ENCODE results near the gene PEDS1.
"Not testable (repeated sequence)": the region's sequence is repeated elsewhere in the genome, so short reads cannot be mapped to it uniquely, and the experiment has no call there.

PEDS1 gene

GRCh38 chr20:50135157-50135556 is 18.4 kb downstream of the PEDS1 start:
- DNase-seq (ENCODE audit: low read depth in 3 of 3): not testable (repeated sequence)

GRCh38 chr20:50133474-50134217 is 19.9 kb downstream of the PEDS1 start:
- no peak for DNase-seq (ENCODE audit: low read depth in 3 of 3)

- no peak for DNase-seq (ENCODE audit: low read depth in 3 of 3)
Measured at GRCh38 chr20:50133041-50133440, 20.5 kb downstream of the PEDS1 start.

GRCh38 chr20:50130995-50131394 is 22.5 kb downstream of the PEDS1 start:
- DNase-seq (ENCODE audit: low read depth in 3 of 3): no peak

DNA sequence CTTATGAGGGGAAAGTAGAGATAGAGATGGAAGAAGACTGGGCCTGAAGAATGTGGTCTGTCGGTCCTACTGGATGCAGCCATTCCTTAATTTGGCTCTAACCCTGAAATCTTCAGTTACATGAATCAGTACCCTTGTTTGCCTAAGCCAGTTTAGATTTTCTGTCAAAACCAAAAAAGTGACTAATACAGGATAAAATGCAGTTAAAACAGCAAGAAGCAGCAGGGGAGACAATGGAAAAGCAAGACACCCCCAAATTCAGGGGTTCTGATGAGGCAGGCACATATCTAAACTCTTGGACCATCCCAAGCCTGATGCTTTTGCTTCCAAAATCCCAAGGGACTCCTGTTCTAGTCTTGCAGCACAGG is 23.2 kb downstream of the PEDS1 start:
- DNase-seq (ENCODE audit: low read depth in 3 of 3): no peak

- no peak for DNase-seq (ENCODE audit: low read depth in 3 of 3)
Measured at GRCh38 chr20:50129662-50130355, 23.7 kb downstream of the PEDS1 start.

DNA sequence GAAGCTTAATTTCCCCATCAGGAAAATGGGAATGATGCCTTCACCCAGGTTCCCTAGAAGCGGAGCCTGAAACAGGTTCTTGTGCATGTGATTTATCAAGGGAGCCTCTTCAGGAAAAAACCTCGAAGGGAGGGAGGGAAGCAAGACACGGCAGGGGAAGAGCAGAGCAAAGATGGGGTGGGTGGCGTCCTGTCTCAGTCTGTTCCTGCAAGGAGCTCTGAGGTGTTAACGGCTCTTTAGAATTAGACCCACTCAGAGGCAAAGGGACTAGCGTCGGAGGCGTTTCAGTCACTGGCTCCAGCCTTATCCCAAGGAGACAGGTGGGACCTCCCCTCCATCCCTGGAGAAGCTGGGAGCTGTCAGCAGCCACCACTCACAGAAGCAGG is 25.0 kb downstream of the PEDS1 start:
- no peak for DNase-seq (ENCODE audit: low read depth in 3 of 3)

- no peak for DNase-seq (ENCODE audit: low read depth in 3 of 3)
Measured at GRCh38 chr20:50127587-50128519, 25.7 kb downstream of the PEDS1 start.

- DNase-seq (ENCODE audit: low read depth in 3 of 3): no peak
Measured at GRCh38 chr20:50126662-50127061, 26.9 kb downstream of the PEDS1 start.

DNA sequence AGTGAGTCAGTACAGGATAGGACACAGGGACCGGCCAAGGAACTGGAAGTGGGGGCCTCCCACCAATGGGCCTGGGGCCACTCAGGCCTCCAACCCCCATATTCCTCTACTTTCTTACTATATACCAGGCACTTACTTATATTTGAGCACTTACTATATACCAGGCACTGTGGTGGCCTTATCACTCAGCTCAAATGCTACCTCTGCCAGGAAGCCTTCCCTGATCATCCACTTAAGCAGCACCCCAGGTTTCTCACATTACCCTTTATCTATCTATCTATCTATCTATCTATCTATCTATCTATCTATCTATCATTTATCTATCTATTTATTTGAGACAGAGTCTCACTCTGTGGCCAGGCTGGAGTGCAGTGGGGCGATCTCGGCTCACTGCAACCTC is 28.2 kb downstream of the PEDS1 start:
- no peak for DNase-seq (ENCODE audit: low read depth in 3 of 3)

- DNase-seq (ENCODE audit: low read depth in 3 of 3): no peak
Measured at GRCh38 chr20:50124496-50124895, 29.0 kb downstream of the PEDS1 start.

GRCh38 chr20:50123418-50123817 is 30.1 kb downstream of the PEDS1 start:
- DNase-seq (ENCODE audit: low read depth in 3 of 3): no peak

DNA sequence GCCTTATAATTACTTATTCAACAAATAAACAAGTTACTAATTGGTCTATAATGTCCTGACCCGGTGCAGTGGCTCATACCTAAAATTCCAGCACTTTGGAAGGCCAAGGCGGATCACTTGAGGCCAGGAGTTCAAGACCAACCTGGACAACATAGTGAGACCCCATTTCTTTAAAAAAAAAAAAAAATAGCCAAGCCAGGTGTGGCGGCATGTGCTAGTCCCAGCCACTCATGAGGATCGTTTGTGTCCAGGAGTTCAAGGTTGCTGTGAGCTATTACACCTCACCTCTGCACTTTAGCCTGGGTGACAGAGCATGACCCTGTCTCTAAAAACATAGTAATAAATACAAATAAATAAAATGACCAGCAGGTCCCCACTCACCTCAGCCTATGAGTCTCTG is 30.8 kb downstream of the PEDS1 start:
- DNase-seq (ENCODE audit: low read depth in 3 of 3): no peak

- no peak for DNase-seq (ENCODE audit: low read depth in 3 of 3)
Measured at GRCh38 chr20:50121858-50122271, 31.7 kb downstream of the PEDS1 start.

DNA sequence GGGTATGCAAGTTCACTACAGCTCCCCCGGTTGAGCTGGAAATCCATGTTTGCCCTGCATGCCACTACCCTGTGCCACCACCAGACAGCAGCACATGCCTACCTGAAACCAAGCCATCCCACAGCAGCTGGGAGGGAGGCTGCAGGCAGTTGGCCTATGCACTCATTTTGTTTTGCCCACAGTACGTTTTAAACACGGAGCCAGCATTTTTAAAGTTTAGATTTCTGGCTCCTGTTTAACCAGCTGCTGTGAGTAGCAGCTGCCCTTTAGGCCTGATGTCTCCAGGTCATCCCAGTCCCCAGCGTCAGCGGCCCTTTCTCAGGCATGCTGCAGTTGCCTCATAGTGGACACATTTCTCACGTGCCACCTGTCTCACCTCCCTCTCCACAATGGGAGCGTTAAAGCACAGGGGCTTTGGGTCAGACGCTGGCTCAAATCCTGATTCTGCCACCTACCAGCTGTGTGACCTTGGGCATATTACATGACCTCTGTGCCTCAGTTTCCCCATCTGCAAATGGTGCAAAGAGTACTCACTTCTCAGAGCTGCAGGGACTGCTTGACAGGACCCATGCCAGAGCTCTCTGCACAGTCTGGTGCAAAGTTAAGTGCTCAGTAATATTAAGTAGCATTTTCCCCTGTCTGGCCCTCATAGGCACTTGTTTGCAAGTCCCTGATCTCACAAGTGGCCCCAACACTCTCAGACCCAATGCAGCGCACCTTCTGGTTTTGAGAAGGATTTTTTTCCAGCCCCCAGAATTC is 32.4 kb downstream of the PEDS1 start:
- DNase-seq (ENCODE audit: low read depth in 3 of 3): peak in 1 of 3 donors; percentile 42

DNA sequence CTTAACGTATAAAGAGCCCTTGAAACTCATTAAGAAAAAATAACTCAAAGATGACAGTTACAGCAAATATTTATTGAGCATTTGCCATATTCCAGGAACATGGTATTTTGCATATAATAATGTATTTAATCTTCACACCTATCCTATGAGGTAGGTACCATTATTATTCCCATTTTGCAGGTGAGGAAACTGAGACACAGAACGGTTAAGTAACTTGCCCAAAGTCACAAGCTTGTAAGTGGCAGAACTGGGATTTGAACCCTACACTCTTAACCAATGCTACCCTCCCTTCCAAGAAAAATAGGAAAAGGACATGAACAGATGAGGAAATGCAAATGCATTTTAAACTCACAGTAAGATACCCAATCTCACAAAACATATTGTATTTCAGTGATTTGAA is 35.3 kb downstream of the PEDS1 start:
- DNase-seq (ENCODE audit: low read depth in 3 of 3): no peak

DNA sequence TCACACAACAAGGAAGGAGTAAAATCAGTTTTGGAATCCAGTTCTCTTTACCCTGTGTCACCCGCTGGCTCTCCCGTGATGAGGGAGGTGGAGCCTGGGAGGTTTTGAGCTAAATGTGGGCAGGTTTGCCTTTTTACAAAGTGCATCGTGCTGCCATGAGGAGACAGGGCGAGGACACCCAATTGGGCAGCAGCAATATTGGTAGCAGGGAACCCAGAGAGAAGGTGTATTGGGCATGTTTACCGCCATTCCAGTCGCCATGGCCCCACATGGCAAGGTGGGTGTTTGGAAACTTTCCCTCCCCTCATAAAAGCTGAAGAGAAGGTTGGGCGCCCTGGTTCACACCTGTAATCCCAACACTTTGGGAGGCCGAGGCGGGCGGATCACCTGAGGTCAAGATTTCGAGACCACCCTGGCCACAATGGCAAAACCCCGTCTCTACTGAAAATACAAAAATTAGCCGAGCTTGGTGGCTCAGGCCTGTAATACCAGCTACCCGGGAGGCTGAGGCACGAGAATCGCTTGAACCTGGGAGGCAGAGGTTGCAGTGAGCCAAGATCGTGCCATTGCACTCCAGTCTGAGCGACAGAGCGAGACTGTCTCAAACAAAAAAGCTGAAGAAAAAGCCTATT is 37.0 kb downstream of the PEDS1 start:
- no peak for DNase-seq (ENCODE audit: low read depth in 3 of 3)

DNA sequence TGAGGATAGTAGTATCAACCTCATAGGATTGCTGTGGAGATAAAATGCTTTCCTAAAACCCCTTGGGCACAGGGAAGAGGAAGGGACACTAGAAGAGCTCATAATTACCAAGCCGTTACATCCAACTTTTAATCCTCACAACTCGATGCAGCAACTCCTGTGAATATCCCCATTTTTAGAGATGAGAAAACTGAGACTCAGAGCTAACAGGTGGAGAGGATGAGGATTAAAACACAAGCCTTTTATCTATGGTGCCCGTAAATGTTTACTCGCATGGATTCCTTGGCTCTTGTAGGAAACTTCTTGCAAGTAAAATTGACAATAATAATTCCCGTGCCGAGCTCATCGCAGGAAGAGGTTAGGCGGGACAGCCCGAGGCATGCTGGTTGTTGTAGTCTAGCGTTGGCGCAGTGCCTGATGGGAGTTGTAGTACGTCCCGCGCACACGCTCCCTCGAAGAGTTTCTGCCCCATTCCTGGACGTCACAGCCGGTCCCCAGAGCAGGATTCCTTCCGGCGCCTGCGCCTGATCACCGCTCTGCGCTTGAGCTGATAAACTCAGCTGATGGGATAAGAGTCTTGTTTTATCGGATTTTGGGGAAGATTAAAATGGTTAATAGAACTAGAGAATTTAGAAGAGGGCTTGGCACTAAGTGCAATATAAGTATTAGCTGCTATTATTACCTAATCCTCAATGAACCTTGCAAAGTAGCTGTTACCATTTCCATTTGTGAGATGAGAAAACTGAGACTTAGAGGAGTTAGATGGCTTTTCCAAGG is 37.7 kb downstream of the PEDS1 start:
- DNase-seq (ENCODE audit: low read depth in 3 of 3): peak; percentile 81 to 89 (median 84)

DNA sequence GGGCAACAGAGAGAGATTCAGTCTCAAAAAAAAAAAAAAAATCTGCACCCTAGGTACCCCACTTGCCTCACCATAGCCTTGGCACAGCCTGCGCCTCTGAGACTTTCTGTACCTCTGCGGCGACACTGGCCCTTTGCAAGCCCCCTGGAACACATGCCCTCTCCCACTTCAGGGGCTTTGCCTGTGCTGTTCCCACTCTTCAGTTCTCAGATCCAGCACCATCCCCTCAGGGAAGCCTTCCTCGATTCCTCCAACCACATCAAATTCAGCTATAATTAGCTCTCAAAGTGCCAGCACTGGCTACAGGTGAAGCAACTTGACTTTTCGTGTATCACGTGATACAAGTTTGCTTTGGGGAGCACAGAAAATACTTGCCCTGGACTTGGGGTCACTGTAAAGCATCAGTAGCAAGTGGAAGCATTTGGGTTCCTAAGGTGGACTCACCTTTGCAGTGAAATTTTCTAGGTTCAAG is 38.4 kb downstream of the PEDS1 start:
- DNase-seq (ENCODE audit: low read depth in 3 of 3): no peak

Data from stimulated activated CD4-positive, alpha-beta T cell treated with anti-CD3 and anti-CD28 coated beads, TNF-alpha, amount 100 ng/mL, for 48 hours (primary cell).